GF-D8 (cell line): ENCODE measurements around the gene TIRAP.
"Not testable (repeated sequence)": the region's sequence is repeated elsewhere in the genome, so short reads cannot be mapped to it uniquely, and the experiment has no call there.

Experiments
- DNase-seq: peaks from one replicate; lab custom pipeline; 2025; lab: John Stamatoyannopoulos, UW

The TIRAP gene

GRCh38 chr11:126284829-126285228 is 1.9 kb downstream of the TIRAP start:
- DNase-seq = no peak

GRCh38 chr11:126288237-126288636 is 5.3 kb downstream of the TIRAP start:
- no peak for DNase-seq

GRCh38 chr11:126290887-126291286 is 8.0 kb downstream of the TIRAP start:
- DNase-seq = no peak

GRCh38 chr11:126293726-126294125 is 10.8 kb downstream of the TIRAP start:
- no peak for DNase-seq

- no peak for DNase-seq
Observed at GRCh38 chr11:126297004-126297403, 14.1 kb downstream of the TIRAP start.

- DNase-seq = peak; percentile 96
Observed at GRCh38 chr11:126303623-126304456, 20.9 kb downstream of the TIRAP start, which contains the start of gene DCPS. DCPS (plus strand) TSS chr11:126304060; CDS start chr11:126304081, 21 bp downstream.

GRCh38 chr11:126304457-126305075 is 21.7 kb downstream of the TIRAP start:
- DNase-seq = no peak

- DNase-seq = no peak
Observed at GRCh38 chr11:126305699-126306098, 22.8 kb downstream of the TIRAP start.

- DNase-seq = peak; percentile 83
Observed at GRCh38 chr11:126307706-126308105, 24.8 kb downstream of the TIRAP start.

GRCh38 chr11:126308271-126308671 is 25.4 kb downstream of the TIRAP start:
- no peak for DNase-seq

- DNase-seq = not testable (repeated sequence)
Observed at GRCh38 chr11:126308771-126309170, 25.9 kb downstream of the TIRAP start.

GRCh38 chr11:126310200-126310991 is 27.5 kb downstream of the TIRAP start:
- DNase-seq = peak; percentile 89

- no peak for DNase-seq
Observed at GRCh38 chr11:126310992-126311310, 28.1 kb downstream of the TIRAP start.

- peak; percentile 100 for DNase-seq
Observed at GRCh38 chr11:126311401-126312291, 28.8 kb downstream of the TIRAP start.

GRCh38 chr11:126312961-126313360 is 30.1 kb downstream of the TIRAP start:
- no peak for DNase-seq

- DNase-seq = no peak
Observed at GRCh38 chr11:126313826-126314225, 30.9 kb downstream of the TIRAP start.

GRCh38 chr11:126317432-126317755 is 34.5 kb downstream of the TIRAP start:
- no peak for DNase-seq

GRCh38 chr11:126317756-126318573 is 35.1 kb downstream of the TIRAP start:
- DNase-seq = peak; percentile 92

GRCh38 chr11:126318574-126319373 is 35.9 kb downstream of the TIRAP start:
- peak; percentile 100 for DNase-seq

GRCh38 chr11:126319374-126319740 is 36.5 kb downstream of the TIRAP start:
- DNase-seq = no peak
